Upper lobe of left lung (tissue), 6 donors: Measurements from ENCODE around the gene PLG. TPM values are rescaled to one million over a fixed set of nuclear protein-coding genes. Genes with fewer than 3 reads are reported as not detected.
"Not testable (repeated sequence)": the region's sequence is repeated elsewhere in the genome, so short reads cannot be mapped to it uniquely, and the experiment has no call there.

Source experiments
- ATAC-seq, 2 donors: fragments of 200-7000 bp; cut with Tn5 transposase; one replicate each; pipeline ENCODE4 v1.9.1; 2022; ENCODE audit warnings: mild to moderate bottlenecking in 2 of 2, moderate library complexity in 2 of 2; ENCODE audit not compliant: low FRiP score in 2 of 2
- DNase-seq, 2 donors: peaks; one replicate each; pipeline ENCODE4 v3.0.0-alpha.2; 2019 to 2020
- H3K27ac ChIP-seq, 4 donors: fragments of 200-600 bp; sonication (generic); one replicate each; pipeline ENCODE4 v1.5.1; 2016 to 2019
- H3K27me3 ChIP-seq, 4 donors: fragments of 200-600 bp; sonication (generic); one replicate each; pipeline ENCODE4 v1.5.1; 2017 to 2019
- H3K36me3 ChIP-seq, 4 donors: fragments of 200-600 bp; sonication (generic); one replicate each; pipeline ENCODE4 v1.5.1; 2016 to 2019
- H3K4me1 ChIP-seq, 4 donors: fragments of 200-600 bp; sonication (generic); one replicate each; pipeline ENCODE4 v1.5.1; 2018 to 2019
- H3K4me3 ChIP-seq, 4 donors: fragments of 200-600 bp; sonication (generic); one replicate each; pipeline ENCODE4 v1.5.1; 2017 to 2019; ENCODE audit warnings: mild to moderate bottlenecking in 2 of 4, moderate library complexity in 1 of 4
- H3K9me3 ChIP-seq, 4 donors: fragments of 200-600 bp; sonication (generic); one replicate each; pipeline ENCODE4 v1.5.1; 2018 to 2019
- CTCF ChIP-seq, 6 experiments: fragments of 450-650 bp in 4 of 6; fragments of 200-600 bp in 2 of 6; sonication (generic) in 2 of 6; IDR thresholded peaks; one replicate each; pipeline ENCODE4 v1.5.1; 2016 to 2019; ENCODE audit warnings: antibody characterized with exemption in 6 of 6
- EP300 ChIP-seq, 4 donors: sonication (generic); formaldehyde crosslinking; IDR thresholded peaks; one replicate each; pipeline ENCODE4 v1.5.1; 2017; ENCODE audit warnings: antibody characterized with exemption in 4 of 4, control low read depth in 2 of 4
- POLR2A ChIP-seq, 4 donors: fragments of 450-650 bp; IDR thresholded peaks; one replicate each; pipeline ENCODE4 v1.5.1; 2016 to 2017; ENCODE audit warnings: antibody characterized with exemption in 4 of 4, mild to moderate bottlenecking in 2 of 4
- POLR2AphosphoS5 ChIP-seq, 2 donors: sonication (generic); formaldehyde crosslinking; IDR thresholded peaks; one replicate each; pipeline ENCODE4 v1.5.1; 2017; ENCODE audit warnings: antibody characterized with exemption in 2 of 2
- WGBS, 2 donors: methylation state at CpG; one replicate each; pipeline ENCODE4 v1.1.5; 2017 to 2018; 5-methylcytosine and 5-hydroxymethylcytosine counted together
- total RNA-seq, 6 donors: library from RNA; depleted of rRNA in 4 of 6; stranded (reverse); fragments of >200 nt in 4 of 6; gene quantifications; one replicate each; pipeline versions ENCODE4 v1.1.0 to v1.2.1, GENCODE V29; 2016 to 2021
- donor health status: DM: no; HTN: no; CAD: no; lungs with moderate emphysema.
- donor health status: DM: no; HTN: yes; CAD: no; lungs with severe emphysema.

Gene PLG
- total RNA-seq, 6 donors from 2014 or later: 0.71 to 0.89 TPM; not detected in 4

- no peak for TF ChIP-seq POLR2A (IDR thresholded peaks at IDR 0.05)
- no peak for TF ChIP-seq CTCF (IDR thresholded peaks at IDR 0.05)
- TF ChIP-seq EP300 (IDR thresholded peaks at IDR 0.05): no peak
- TF ChIP-seq POLR2AphosphoS5 (IDR thresholded peaks at IDR 0.05): no peak
- Histone ChIP-seq H3K36me3 (no peaks in the 10 kb centered on the region), H3K27me3 (no peaks in the 10 kb centered on the region), H3K4me1 (no peaks in the 10 kb centered on the region), H3K27ac (no peak overlapping the region), H3K9me3 (no peaks in the 10 kb centered on the region), H3K4me3 (no peak overlapping the region)
- ATAC-seq: no peak
- 86 to 92% methylated on average over 5 of the region's 5 CpGs for WGBS, 2 donors
- no peak for DNase-seq
These were observed 35.9 kb downstream of the PLG start for GRCh38 chr6:160737934-160738333.

GRCh38 chr6:160739955-160740354 lies 37.9 kb downstream of the PLG start:
- H3K4me3 ChIP-seq: no peak overlapping the region
- no peaks in the 10 kb centered on the region for H3K27me3 ChIP-seq
- no peak for TF ChIP-seq POLR2AphosphoS5 (IDR thresholded peaks at IDR 0.05)
- no peak for TF ChIP-seq POLR2A (IDR thresholded peaks at IDR 0.05)
- TF ChIP-seq CTCF (IDR thresholded peaks at IDR 0.05): no peak
- TF ChIP-seq EP300 (IDR thresholded peaks at IDR 0.05): no peak
- DNase-seq (peak in 1 of 2 donors; percentile 32), ATAC-seq (no peak)
- H3K27ac ChIP-seq: no peak overlapping the region
- no peaks in the 10 kb centered on the region for H3K9me3 ChIP-seq
- 82 to 90% methylated on average over 6 of the region's 6 CpGs for WGBS, 2 donors
- no peaks in the 10 kb centered on the region for H3K4me1 ChIP-seq
- H3K36me3 ChIP-seq: no peaks in the 10 kb centered on the region

GRCh38 chr6:160741012-160741411 lies 39.0 kb downstream of the PLG start:
- H3K4me3 ChIP-seq, H3K4me1 ChIP-seq, H3K9me3 ChIP-seq, H3K36me3 ChIP-seq, DNase-seq, H3K27ac ChIP-seq, H3K27me3 ChIP-seq, ATAC-seq: not testable (repeated sequence)
- 82 to 87% methylated on average over 7 of the region's 7 CpGs for WGBS, 2 donors

- no peak overlapping the region for H3K27ac ChIP-seq
- WGBS, 2 donors: 69 to 74% methylated on average over 2 of the region's 2 CpGs
- ATAC-seq (no peak), DNase-seq (no peak)
- no peak for TF ChIP-seq CTCF (IDR thresholded peaks at IDR 0.05)
- no peak for TF ChIP-seq POLR2A (IDR thresholded peaks at IDR 0.05)
- TF ChIP-seq EP300 (IDR thresholded peaks at IDR 0.05): no peak
- TF ChIP-seq POLR2AphosphoS5 (IDR thresholded peaks at IDR 0.05): no peak
- no peaks in the 10 kb centered on the region for H3K4me1 ChIP-seq
- no peaks in the 10 kb centered on the region for H3K36me3 ChIP-seq
- H3K4me3 ChIP-seq: no peak overlapping the region
- H3K27me3 ChIP-seq: no peaks in the 10 kb centered on the region
- no peaks in the 10 kb centered on the region for H3K9me3 ChIP-seq
These were observed 40.0 kb downstream of the PLG start for GRCh38 chr6:160742090-160742489.

GRCh38 chr6:160750276-160750689 lies 48.2 kb downstream of the PLG start:
- DNase-seq: no peak
- H3K27me3 ChIP-seq: no peaks in the 10 kb centered on the region
- H3K36me3 ChIP-seq: no peaks in the 10 kb centered on the region
- H3K4me3 ChIP-seq: no peak overlapping the region
- ATAC-seq: no peak
- no peaks in the 10 kb centered on the region for H3K9me3 ChIP-seq
- TF ChIP-seq CTCF (IDR thresholded peaks at IDR 0.05) (peak in 2 of 6 experiments; percentile 28 to 30), EP300 (IDR thresholded peaks at IDR 0.05) (no peak), POLR2A (IDR thresholded peaks at IDR 0.05) (no peak), POLR2AphosphoS5 (IDR thresholded peaks at IDR 0.05) (no peak)
- H3K27ac ChIP-seq: no peak overlapping the region
- no peaks in the 10 kb centered on the region for H3K4me1 ChIP-seq
- WGBS, 2 donors: 26 to 43% methylated on average over 5 of the region's 5 CpGs

GRCh38 chr6:160753211-160753610 lies 51.2 kb downstream of the PLG start:
- not testable (repeated sequence) for ATAC-seq, H3K36me3 ChIP-seq
- 50 to 73% methylated on average over 4 of the region's 4 CpGs for WGBS, 2 donors

More at GRCh38 chr6:160753211-160753610, 51.2 kb downstream of the PLG start:
- H3K4me3 ChIP-seq, H3K27me3 ChIP-seq, DNase-seq, H3K4me1 ChIP-seq, H3K27ac ChIP-seq, H3K9me3 ChIP-seq: not testable (repeated sequence)
